GM23338 (cell line): ENCODE data around the gene CPM. TPM values are rescaled to one million over a fixed set of nuclear protein-coding genes. Genes with fewer than 3 reads are reported as not detected.

ENCODE experiments used
- ATAC-seq: fragments of 200-7000 bp; cut with Tn5 transposase; 3 replicates; pipeline ENCODE4 v1.9.1; 2020
- DNase-seq: peaks from one replicate; pipeline ENCODE4 v3.0.0-alpha.2; 2015; ENCODE audit warnings: low spot score
- H2AFZ ChIP-seq: fragments of 200-600 bp; sonication (generic); 2 replicates; pipeline ENCODE4 v1.8.0; 2016; ENCODE audit warnings: antibody characterized with exemption, mild to moderate bottlenecking, moderate library complexity
- H3F3A ChIP-seq: fragments of 200-600 bp; sonication (generic); replicated peaks from 2 replicates; pipeline ENCODE4 v1.8.0; 2017; ENCODE audit warnings: antibody characterized with exemption, mixed run types, low read depth
- H3K27ac ChIP-seq: fragments of 200-600 bp; sonication (generic); 2 replicates; pipeline ENCODE4 v1.6.1; 2016; ENCODE audit warnings: low read depth
- H3K27me3 ChIP-seq: fragments of 200-600 bp; sonication (generic); 2 replicates; pipeline ENCODE4 v1.8.0; 2016; ENCODE audit warnings: mild to moderate bottlenecking, mixed run types, moderate library complexity; ENCODE audit not compliant: insufficient read depth
- H3K36me3 ChIP-seq: fragments of 200-600 bp; sonication (generic); 2 replicates; pipeline ENCODE4 v1.8.0; 2016; ENCODE audit warnings: mild to moderate bottlenecking; ENCODE audit not compliant: insufficient read depth
- H3K4me1 ChIP-seq: fragments of 200-600 bp; sonication (generic); 2 replicates; pipeline ENCODE4 v1.8.0; 2016; ENCODE audit warnings: mild to moderate bottlenecking, moderate library complexity; ENCODE audit not compliant: insufficient read depth
- H3K4me2 ChIP-seq: fragments of 200-600 bp; sonication (generic); 2 replicates; pipeline ENCODE4 v1.7.1; 2017; ENCODE audit warnings: mixed run types
- H3K4me3 ChIP-seq: fragments of 200-600 bp; sonication (generic); 2 replicates; pipeline ENCODE4 v1.6.1; 2016; ENCODE audit warnings: mixed run types
- H3K79me2 ChIP-seq: fragments of 200-600 bp; sonication (generic); replicated peaks from 2 replicates; pipeline ENCODE4 v1.8.0; 2017; ENCODE audit warnings: mild to moderate bottlenecking; ENCODE audit not compliant: insufficient read depth
- H3K9me2 ChIP-seq: fragments of 200-600 bp; sonication (generic); 2 replicates; pipeline ENCODE4 v1.8.0; 2017; ENCODE audit not compliant: insufficient read depth
- H4K20me1 ChIP-seq: fragments of 200-600 bp; sonication (generic); replicated peaks from 2 replicates; pipeline ENCODE4 v1.8.0; 2017; ENCODE audit warnings: mild to moderate bottlenecking; ENCODE audit not compliant: insufficient read depth
- H3K27ac Mint-ChIP-seq: 2 replicates; pipeline ENCODE4 v1.8.0; 2020; ENCODE audit warnings: inconsistent platforms, mild to moderate bottlenecking, moderate library complexity, mixed read lengths
- H3K27me3 Mint-ChIP-seq: 3 replicates; pipeline ENCODE4 v1.8.0; 2022; ENCODE audit warnings: low read depth, mild to moderate bottlenecking, moderate library complexity, mixed read lengths, inconsistent platforms; ENCODE audit not compliant: insufficient read depth, poor library complexity
- H3K36me3 Mint-ChIP-seq: 3 replicates; pipeline ENCODE4 v1.8.0; 2021; ENCODE audit warnings: low read depth, mild to moderate bottlenecking, inconsistent platforms, moderate library complexity, mixed read lengths
- H3K4me1 Mint-ChIP-seq: 3 replicates; pipeline ENCODE4 v1.8.0; 2020; ENCODE audit warnings: mild to moderate bottlenecking, inconsistent platforms, mixed read lengths
- H3K4me3 Mint-ChIP-seq: 3 replicates; pipeline ENCODE4 v1.8.0; 2021; ENCODE audit warnings: moderate library complexity, mild to moderate bottlenecking, inconsistent platforms, mixed read lengths
- H3K9me3 Mint-ChIP-seq: 3 replicates; pipeline ENCODE4 v1.8.0; 2020; ENCODE audit warnings: moderate library complexity, mild to moderate bottlenecking, inconsistent platforms, mixed read lengths
- CREB1 ChIP-seq: fragments of 250-450 bp; sonication (Bioruptor Pico); IDR thresholded peaks from 2 replicates; pipeline ENCODE4 v1.5.0; 2020; ENCODE audit warnings: low read depth, mild to moderate bottlenecking, moderate library complexity
- EZH2phosphoT487 ChIP-seq: fragments of 200-600 bp; sonication (generic); IDR thresholded peaks from one replicate; pipeline ENCODE4 v1.8.1; 2018; ENCODE audit warnings: antibody characterized with exemption; ENCODE audit not compliant: unreplicated experiment
- POLR2AphosphoS5 ChIP-seq: IDR thresholded peaks from 2 replicates; pipeline ENCODE4 v1.6.1; 2016; ENCODE audit warnings: antibody characterized with exemption, low read depth
- ZNF462 ChIP-seq: fragments of 250-450 bp; sonication (Bioruptor Pico); IDR thresholded peaks from 2 replicates; pipeline ENCODE4 v1.5.0; 2020; ENCODE audit warnings: mild to moderate bottlenecking, moderate library complexity
- polyA plus RNA-seq: library from polyadenylated mRNA; unstranded; fragments of >200 nt; fragmentation: Nextera tagmentation; extraction: Ambion mirVana; gene quantifications from 2 replicates; pipeline ENCODE4 v1.2.1, GENCODE V29; 2016
- total RNA-seq: library from RNA; depleted of rRNA; stranded (reverse); fragments of >200 nt; shearing (Covaris generic); gene quantifications from 2 replicates; pipeline ENCODE4 v1.2.3, GENCODE V29; 2014

Gene CPM
- total and polyA plus RNA-seq, 2 experiments from 2014 or later: 0.37 to 5.8 TPM

GRCh38 chr12:68827895-68828671, 104.9 kb downstream of the CPM start:
- peaks cover 16% of the 10 kb centered on the region; the same call in 1 of the 2 replicates for H3F3A ChIP-seq
- H3K79me2 ChIP-seq: peaks cover 13% of the 10 kb centered on the region
- H4K20me1 ChIP-seq: peaks cover 6% of the 10 kb centered on the region; the same call in 1 of the 2 replicates
- peaks cover 68% of the 10 kb centered on the region for H3K36me3 ChIP-seq
- H2AFZ ChIP-seq: no peak overlapping the region
- DNase-seq (no peak), ATAC-seq (no peak)
- peaks cover 84% of the 10 kb centered on the region for H3K36me3 Mint-ChIP-seq
- H3K4me2 ChIP-seq: no peak overlapping the region
- H3K27me3 Mint-ChIP-seq: no peaks in the 10 kb centered on the region
- no peak for TF ChIP-seq EZH2phosphoT487
- TF ChIP-seq ZNF462: no peak
- TF ChIP-seq POLR2AphosphoS5: no peak
- no peak for TF ChIP-seq CREB1 (CRISPR knock-in tag)
- no peak overlapping the region for H3K27ac Mint-ChIP-seq
- H3K4me1 Mint-ChIP-seq: peaks cover 10% of the 10 kb centered on the region
- peaks cover 5% of the 10 kb centered on the region for H3K4me1 ChIP-seq
- H3K4me3 Mint-ChIP-seq: no peak overlapping the region
- no peak overlapping the region for H3K27ac ChIP-seq
- no peak overlapping the region for H3K4me3 ChIP-seq
- no peaks in the 10 kb centered on the region for H3K9me2 ChIP-seq
- no peaks in the 10 kb centered on the region for H3K27me3 ChIP-seq
- H3K9me3 Mint-ChIP-seq: no peaks in the 10 kb centered on the region
